ENCODE results near the gene RPH3AL.
"Not testable (repeated sequence)": the region's sequence is repeated elsewhere in the genome, so short reads cannot be mapped to it uniquely, and the experiment has no call there.

Gene RPH3AL

GRCh38 chr17:226108-227077 is 126.2 kb downstream of the RPH3AL start:
- DNase-seq (ENCODE audit: low read depth in 2 of 2), result no peak

DNA sequence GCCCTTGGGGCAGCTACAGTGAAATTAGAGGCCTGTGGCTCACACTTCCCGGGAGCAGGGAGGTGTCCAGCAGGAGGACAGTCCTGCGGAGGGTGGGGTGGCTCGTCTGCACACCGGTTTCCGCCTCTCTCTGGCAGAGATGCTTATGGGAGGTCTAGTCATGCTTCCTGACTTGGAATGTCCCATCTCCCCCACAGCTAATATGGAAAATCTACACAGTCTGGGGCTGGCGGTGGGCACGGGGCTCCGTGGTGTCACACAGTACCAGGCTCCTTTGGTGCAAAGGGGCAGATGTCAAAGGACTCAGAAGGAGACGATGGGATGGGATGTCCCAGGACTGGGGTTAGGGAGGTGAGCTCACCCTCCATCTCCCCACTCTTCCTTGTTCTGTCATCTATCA is 127.1 kb downstream of the RPH3AL start:
- DNase-seq (ENCODE audit: low read depth in 2 of 2), result no peak

- not testable (repeated sequence) for DNase-seq (ENCODE audit: low read depth in 2 of 2)
Measured at GRCh38 chr17:224576-224975, 128.0 kb downstream of the RPH3AL start.

DNA sequence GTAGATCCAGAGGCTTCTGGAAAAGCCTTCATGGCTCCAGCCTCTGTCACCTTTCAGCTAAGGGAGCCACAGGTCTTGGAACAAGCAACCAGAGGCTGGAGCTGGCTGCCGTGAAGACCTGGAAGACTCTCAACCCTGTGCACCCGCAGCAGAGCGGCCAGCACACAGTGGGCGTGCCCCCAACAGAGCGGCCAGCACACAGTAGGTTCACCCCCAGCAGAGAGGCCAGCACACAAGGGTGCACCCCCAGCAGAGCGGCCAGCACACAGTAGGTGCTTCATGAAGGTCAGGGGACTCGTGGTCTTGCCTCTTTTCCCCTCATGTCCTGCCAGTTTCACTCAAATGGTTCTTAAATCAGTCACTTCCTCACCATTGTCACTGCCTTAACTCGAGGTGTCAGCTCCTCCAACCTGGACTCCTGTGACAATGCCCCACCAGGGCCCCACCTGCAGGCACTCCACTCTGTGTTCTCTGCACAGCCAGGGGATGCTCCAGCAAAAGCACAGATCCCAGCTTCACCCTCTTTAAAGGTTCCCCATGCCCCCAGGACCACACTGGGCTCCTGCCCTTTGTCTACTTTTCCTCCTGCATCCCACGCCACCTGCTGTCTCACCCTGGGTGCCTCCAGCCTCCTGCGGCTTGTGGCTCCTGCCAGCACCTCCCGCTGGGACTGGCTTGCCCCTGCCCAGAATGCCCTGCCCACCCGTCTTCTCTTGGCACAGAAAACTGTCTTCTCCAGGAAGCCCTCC is 128.7 kb downstream of the RPH3AL start:
- DNase-seq (ENCODE audit: low read depth in 2 of 2), result no peak

DNA sequence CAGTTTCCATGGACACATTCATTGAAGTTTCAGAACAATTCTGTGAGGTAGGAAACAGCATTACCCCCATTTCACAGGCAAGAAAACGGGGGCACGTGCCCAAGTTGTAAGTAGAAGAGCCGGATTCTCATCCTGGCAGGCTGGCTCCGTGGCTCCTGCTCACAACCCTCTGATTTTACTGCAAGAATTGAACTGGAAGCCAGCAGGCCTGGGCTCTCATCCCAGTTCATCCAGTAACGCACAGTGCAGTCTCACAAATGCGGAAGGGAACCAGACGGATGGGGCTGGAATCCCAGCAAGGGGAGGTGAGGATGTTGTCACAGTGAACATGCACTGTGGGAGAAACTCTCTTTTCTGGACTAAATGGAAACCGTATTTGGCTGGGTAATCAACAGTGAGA is 130.4 kb downstream of the RPH3AL start:
- no peak for DNase-seq (ENCODE audit: low read depth in 2 of 2)

GRCh38 chr17:219696-220095 is 132.9 kb downstream of the RPH3AL start:
- no peak for DNase-seq (ENCODE audit: low read depth in 2 of 2)

DNA sequence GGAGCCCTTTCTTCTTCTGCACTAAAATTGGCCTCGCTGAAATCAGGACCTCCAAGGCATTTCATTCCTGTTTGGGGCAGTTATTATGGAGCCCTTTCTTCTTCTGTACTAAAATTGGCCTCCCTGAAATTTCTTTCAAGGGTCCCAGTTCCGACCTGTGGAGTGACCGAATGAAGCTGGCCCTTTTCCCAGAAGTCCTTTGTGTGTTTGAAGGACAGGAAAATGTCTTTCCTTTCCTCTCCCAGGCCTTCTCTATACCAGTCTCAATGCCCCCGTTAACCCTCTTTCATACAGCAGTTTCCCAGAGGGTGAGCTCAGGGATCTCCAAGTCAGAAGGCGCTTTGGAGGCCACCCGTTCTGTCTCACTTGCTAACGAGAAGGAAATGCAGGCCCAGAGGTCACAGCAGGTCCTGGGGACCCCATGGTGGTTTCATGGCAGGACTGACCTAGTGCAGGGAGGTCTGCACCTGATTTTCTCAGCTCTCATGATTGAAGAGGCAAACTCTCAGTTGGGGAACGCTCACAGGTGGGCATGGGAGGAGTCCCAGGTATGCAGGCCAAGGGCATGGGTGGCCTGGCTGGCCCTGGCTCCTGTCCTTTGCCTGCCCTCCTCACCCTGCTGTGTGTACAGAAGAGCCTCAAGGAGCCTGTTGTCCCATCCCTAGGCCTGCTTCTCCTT is 134.0 kb downstream of the RPH3AL start:
- no peak for DNase-seq (ENCODE audit: low read depth in 2 of 2)

- DNase-seq (ENCODE audit: low read depth in 2 of 2), result no peak
Measured at GRCh38 chr17:216625-217024, 136.0 kb downstream of the RPH3AL start.

DNA sequence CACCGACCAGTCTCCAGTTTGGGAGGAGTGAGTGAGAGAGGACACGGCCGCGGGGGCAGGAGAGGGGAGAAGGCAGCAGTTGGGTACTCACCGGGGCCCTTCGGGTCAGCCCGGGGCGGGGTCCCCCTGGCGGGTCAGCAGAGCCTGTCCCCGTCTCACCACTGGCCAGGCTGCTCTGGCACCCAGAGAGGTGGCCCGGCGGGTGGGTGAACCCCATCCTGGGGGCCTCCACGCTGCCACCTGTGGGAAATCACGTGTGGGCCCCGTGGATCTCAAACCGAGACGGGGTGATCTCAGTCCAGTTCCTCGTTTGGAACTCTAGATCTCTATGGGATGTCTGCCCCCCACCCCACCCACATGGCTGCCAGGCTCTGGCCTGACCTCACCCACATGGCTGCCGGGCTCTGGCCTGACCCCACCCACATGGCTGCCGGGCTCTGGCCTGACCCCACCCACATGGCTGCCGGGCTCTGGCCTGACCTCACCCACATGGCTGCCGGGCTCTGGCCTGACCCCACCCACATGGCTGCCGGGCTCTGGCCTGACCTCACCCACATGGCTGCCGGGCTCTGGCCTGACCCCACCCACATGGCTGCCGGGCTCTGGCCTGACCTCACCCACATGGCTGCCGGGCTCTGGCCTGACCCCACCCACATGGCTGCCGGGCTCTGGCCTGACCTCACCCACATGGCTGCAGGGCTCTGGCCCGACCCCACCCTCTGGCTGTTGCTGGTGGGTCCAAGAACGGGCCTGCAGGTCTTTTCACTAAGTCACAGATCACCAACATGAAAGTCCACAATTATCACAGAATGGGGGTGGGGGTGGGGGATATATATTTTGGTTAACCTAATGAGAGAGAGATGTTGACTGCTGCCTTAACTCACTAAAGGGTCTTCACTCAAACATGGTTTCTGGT is 136.8 kb downstream of the RPH3AL start:
- not testable (repeated sequence) for DNase-seq (ENCODE audit: low read depth in 2 of 2)

DNA sequence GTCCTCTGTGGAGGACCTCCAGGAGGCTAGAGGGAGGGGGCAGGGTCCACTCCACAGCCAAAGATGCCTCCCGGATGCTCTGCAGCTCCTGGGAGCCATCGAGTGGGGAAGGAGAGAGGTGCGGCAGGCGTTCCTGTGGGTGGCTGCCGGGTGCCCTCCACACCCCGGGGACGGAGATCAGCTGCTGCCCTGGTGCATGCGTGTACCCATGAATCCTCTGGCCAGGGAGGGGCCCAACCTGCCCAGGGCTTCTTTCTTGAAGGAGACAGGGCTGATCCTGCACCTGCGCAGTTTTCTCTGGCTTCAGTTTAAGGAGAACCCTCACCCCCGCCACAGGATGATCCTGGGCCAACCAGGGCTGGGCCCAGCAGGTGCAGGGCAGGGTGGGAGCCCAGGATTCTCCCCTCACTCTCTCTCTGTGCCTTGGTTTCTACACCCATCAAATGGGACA is 137.7 kb downstream of the RPH3AL start:
- DNase-seq (ENCODE audit: low read depth in 2 of 2), result no peak

- DNase-seq (ENCODE audit: low read depth in 2 of 2), result no peak
Measured at GRCh38 chr17:213286-214105, 139.1 kb downstream of the RPH3AL start.

GRCh38 chr17:210402-210801 is 142.2 kb downstream of the RPH3AL start:
- DNase-seq (ENCODE audit: low read depth in 2 of 2), result no peak

- no peak for DNase-seq (ENCODE audit: low read depth in 2 of 2)
Measured at GRCh38 chr17:208429-208828, 144.2 kb downstream of the RPH3AL start.

DNA sequence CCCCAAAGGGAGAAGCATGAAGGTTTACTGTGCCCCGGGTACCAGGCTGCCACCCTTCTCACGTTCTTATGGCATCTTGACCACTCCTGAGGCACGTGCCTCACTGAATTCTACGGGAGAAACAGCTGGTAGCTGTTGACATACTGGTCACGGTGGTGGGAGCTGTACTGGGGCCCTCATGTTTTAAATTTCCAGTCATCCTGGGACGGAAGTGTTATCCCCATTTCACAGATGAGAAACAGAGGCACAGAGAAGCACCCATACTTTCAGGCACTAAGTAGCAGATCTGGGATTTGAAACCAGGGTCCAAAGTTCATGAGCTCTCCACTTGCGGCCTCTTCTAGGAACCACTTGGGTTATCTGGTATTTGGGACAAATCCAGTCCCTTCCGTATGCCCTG is 144.8 kb downstream of the RPH3AL start:
- DNase-seq (ENCODE audit: low read depth in 2 of 2), result no peak

GRCh38 chr17:206941-207560 is 145.6 kb downstream of the RPH3AL start:
- DNase-seq (ENCODE audit: low read depth in 2 of 2), result no peak

- DNase-seq (ENCODE audit: low read depth in 2 of 2), result not testable (repeated sequence)
Measured at GRCh38 chr17:206484-206883, 146.1 kb downstream of the RPH3AL start.

DNA sequence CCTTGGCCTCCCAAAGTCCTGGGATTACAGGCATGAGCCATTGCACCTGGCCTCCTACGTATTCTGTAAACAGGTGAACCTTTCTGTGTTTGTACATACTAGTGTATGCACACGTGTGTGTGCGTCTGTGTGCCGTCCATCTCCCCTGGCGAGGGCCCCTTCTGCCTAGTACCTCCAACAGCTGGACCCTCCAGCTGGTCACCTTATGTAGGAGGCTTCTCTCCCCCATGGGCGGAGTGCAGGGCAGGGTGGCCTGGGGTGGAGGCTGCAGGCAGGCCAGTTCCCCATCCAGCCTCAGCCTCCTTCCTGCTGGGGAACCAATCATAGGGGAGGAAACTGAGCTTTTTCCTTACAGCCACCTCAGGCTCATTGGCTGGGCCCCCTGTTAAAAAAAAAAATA is 146.8 kb downstream of the RPH3AL start:
- no peak for DNase-seq (ENCODE audit: low read depth in 2 of 2)

- DNase-seq (ENCODE audit: low read depth in 2 of 2), result no peak
Measured at GRCh38 chr17:205148-205669, 147.4 kb downstream of the RPH3AL start.

GRCh38 chr17:204427-205147 is 148.0 kb downstream of the RPH3AL start:
- no peak for DNase-seq (ENCODE audit: low read depth in 2 of 2)

All from stimulated activated CD8-positive, alpha-beta memory T cell treated with anti-CD3 and anti-CD28 coated beads, Interleukin-2, amount 100 ng/mL, for 48 hours (primary cell).